ENCODE measurements around the gene MMP14.

The MMP14 gene

GRCh38 chr14:22896356-22896755, 60.0 kb downstream of the MMP14 start:
- TF ChIP-seq CTCF (IDR thresholded peaks at IDR 0.05; ENCODE audit: low read depth, low read length, missing control alignments): no peak
- no peak overlapping the region for H3K4me3 ChIP-seq (replicated peaks; ENCODE audit: low read depth, low read length)
- no peak for DNase-seq (ENCODE audit: extremely low read depth, low read depth)

GRCh38 chr14:22896760-22897159, 60.4 kb downstream of the MMP14 start:
- no peak for DNase-seq (ENCODE audit: extremely low read depth, low read depth)
- no peak overlapping the region for H3K4me3 ChIP-seq (replicated peaks; ENCODE audit: low read depth, low read length)
- TF ChIP-seq CTCF (IDR thresholded peaks at IDR 0.05; ENCODE audit: low read depth, low read length, missing control alignments): no peak

GRCh38 chr14:22897357-22897756, 61.0 kb downstream of the MMP14 start:
- TF ChIP-seq CTCF (IDR thresholded peaks at IDR 0.05; ENCODE audit: low read depth, low read length, missing control alignments): no peak

More at GRCh38 chr14:22897357-22897756, 61.0 kb downstream of the MMP14 start:
- no peak for DNase-seq (ENCODE audit: extremely low read depth, low read depth)
- H3K4me3 ChIP-seq (replicated peaks; ENCODE audit: low read depth, low read length): no peak overlapping the region

All from HFF-Myc (cell line).